HG03442 (cell line): ENCODE measurements around the gene GPER1.
"Not testable (repeated sequence)": the region's sequence is repeated elsewhere in the genome, so short reads cannot be mapped to it uniquely, and the experiment has no call there.

Source experiments
- ATAC-seq: cut with Tn5 transposase; IDR thresholded peaks from one replicate; pipeline ENCODE4 v1.9.1; 2021; ENCODE audit warnings: mild to moderate bottlenecking, moderate library complexity; ENCODE audit not compliant: unreplicated experiment

GPER1 gene

GRCh38 chr7:1068013-1068412 is 19.9 kb upstream of the GPER1 start:
- no peak for ATAC-seq

DNA sequence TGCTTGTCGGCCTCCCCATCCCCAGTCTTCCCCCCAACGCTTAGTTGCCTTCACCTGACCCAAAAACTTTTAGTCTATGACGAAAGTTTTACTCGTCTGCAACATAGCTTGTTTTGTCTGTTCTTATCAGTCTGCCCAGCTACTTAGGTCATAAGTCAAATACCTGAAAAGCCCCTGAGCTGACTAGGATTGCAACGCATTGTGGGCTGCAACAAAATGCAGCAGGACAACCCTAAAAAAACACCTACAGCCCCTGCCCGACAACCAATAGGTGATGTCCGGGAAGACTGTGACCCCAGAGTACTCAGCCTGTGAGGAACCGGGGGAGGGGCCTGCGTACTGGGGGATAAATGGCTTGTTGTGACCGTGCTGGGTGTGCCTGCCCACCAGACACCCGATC is 19.3 kb upstream of the GPER1 start:
- ATAC-seq = no peak

- ATAC-seq = no peak
These were observed 17.3 kb upstream of the GPER1 start for GRCh38 chr7:1070544-1071011.

DNA sequence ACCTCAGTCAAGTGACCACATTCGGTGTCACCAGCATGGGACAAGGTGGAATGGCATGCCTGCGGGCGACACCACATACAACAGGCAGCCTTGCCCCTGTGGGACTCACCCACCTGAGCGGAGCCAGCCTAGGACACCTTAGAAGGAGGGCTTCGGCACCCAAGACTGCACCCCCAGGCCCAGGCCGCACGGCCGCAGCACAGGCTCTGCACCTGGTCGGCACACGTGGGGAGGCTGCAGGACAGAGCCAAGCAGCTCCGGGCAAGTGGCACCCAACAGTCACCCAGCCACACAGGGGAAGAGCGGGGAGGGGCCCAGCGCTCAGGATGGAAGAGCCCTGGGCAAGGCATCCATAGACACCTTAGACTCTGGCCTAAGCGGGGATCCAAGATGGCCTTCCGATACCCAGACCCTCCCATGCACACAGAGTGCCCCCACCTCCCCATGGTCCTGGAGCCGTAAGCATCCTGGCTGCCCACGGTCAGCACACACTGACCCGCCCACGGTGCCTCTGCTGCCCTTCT is 16.1 kb upstream of the GPER1 start:
- ATAC-seq = no peak

GRCh38 chr7:1073142-1073977 is 14.6 kb upstream of the GPER1 start:
- ATAC-seq = no peak

DNA sequence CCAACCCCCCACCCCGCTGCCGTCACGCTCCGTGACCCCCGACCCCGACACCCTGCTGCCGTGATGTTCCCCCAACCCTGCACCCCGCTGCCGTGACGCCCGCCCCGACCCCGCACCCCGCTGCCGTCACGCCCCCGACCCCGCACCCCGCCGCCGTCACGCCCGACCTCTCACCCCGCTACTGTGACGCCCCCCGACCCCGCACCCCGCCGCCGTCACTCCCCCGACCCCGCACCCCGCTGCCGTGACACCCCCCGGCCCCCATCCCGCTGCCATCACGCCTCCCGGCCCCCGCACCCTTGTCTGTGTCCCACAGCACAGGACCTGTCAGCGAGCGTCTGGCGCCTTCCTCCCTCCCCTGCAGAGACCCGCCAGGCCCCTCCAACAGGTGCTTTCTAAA is 13.9 kb upstream of the GPER1 start:
- not testable (repeated sequence) for ATAC-seq

GRCh38 chr7:1074593-1075431 is 13.1 kb upstream of the GPER1 start:
- no peak for ATAC-seq

DNA sequence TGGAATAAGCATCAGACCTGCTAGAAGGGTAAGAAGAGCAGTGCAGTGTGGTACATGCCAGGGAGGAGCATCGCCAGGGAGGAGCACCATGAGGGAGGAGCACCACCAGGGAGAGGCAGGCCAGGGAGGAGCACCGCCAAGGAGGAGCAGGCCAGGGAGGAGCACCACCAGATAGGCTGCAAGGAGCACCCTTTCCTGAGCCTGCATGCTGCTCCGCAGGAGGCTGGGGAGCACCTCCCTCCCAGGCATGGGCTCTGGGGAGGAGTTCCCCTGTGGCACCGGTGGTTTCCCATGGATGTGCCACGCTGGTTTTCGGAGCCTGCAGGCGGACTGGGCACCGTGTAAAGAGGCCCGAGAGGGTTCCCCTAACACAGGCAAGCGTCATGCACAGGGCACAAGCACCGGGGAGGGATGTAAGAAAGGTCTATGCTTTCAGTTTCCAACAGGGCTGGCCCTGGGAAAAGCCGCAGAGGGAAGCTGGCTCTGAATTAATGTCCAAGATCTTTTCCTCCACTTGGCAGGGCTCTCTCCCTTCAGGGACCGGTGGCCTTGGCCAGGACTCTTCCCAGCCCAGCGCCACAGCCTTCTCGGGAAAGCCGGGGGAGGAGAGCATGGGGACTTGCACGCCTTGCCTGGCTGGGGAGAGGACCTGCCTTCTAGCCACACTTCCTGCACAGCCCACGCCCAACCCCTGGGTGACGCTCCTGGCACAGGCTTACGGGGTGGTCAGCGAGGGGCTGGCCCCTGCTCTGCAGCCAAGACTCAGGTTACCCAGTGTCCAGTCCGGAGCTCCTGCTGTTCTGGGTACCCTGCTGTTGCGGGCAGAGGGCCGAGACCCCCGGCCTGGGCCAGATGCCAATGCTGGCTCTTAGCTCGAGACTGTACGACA is 11.5 kb upstream of the GPER1 start:
- no peak for ATAC-seq

- no peak for ATAC-seq
These were observed 9.4 kb upstream of the GPER1 start for GRCh38 chr7:1078519-1078918.

GRCh38 chr7:1078985-1079384 is 8.9 kb upstream of the GPER1 start:
- ATAC-seq = no peak

DNA sequence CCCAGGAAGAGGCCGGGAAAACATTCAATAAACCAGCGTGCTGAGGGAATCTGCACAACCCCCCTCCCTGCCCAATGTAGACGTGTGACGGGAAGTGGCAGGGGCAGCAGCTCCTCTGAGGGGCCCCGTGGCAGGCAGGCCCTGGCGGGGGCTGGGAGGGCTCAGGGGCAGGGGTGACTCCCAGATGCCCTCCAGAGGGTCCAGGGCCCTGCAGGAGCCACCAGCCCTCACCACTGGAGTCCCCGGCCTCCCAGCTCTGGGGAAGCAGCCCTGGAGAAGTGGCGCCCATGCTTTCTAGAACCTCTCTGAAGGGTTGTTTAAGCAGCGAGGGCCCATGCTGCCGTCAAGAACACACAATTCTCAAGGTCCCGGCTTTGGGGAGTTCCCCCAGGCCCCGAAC is 8.4 kb upstream of the GPER1 start:
- ATAC-seq = no peak

- no peak for ATAC-seq
These were observed 7.5 kb upstream of the GPER1 start for GRCh38 chr7:1080252-1080920.

DNA sequence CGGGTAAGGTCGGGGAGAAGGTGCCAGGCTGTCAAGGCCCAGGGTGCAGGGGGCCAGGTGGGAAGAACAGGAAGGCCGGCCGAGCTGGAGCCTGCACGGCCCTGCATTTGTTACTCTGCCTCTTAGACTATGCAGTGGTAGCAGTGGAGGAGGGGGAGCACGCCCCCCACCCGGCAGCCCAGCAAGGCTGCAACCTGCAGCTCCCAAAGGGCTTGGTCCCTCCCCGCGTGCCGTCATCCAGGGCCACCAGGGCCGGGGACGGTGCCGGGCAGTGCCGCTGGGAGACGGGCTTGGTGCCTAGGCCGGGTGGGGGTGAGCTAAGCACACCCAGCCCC is 7.0 kb upstream of the GPER1 start:
- ATAC-seq = no peak

DNA sequence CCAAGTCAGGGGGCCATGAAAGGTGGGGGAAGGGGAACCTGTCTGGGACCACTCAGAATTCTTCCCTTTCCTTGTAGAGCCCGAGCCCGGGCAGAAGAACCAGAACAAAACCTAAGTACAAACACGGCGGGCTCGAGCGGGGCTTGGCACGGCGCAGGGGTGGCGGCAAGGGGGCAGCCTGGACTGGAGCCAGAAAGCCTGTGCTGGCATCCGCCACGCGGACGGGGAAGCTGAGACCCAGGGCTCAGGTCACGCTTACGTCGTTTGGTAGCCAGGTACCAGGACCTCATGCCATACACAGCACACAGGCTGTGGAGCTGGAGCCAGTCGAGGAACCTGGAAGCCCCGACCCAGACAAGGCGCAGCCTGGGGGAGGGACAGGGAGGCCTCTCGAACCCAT is 6.6 kb upstream of the GPER1 start:
- ATAC-seq = no peak

- ATAC-seq = no peak
These were observed 5.9 kb upstream of the GPER1 start for GRCh38 chr7:1081931-1082401.

- no peak for ATAC-seq
These were observed 3.9 kb upstream of the GPER1 start for GRCh38 chr7:1083729-1084657.

- ATAC-seq = no peak
These were observed 2.6 kb upstream of the GPER1 start for GRCh38 chr7:1085266-1085665.

DNA sequence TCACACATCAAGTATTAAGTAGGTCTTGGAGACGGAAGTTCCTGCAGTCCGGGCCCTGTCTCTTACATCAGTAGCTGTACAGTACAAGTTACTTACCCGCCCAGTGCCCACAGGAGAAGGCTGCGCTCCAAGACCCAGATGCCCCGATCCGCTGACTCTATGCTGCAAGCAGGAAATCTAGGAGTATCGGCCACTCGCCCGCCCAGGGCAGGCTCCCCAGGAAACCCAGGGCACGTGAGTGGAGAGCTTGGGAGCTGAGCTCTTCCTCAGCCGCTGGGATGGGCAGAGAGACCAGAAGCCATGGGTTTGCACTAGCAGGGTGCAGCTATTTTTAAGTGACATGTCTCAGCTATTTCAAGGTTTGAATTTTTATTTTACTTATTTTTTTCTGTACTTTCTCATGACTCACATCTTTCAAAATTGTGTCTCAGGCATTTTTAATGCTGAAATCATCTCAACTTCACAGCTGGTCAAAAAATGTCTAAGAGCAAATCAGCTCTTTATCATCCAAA is 1.9 kb upstream of the GPER1 start:
- no peak for ATAC-seq
